SK-N-SH treated with all-trans-retinoic acid at 6 μM for 48 hours (cell line): Measurements from ENCODE around the gene PSEN2.

Experiments used
- ATAC-seq: fragments of 200-7000 bp; cut with Tn5 transposase; 3 replicates; pipeline ENCODE4 v1.9.1; 2020; ENCODE audit warnings: mild to moderate bottlenecking, moderate library complexity
- BACH2 ChIP-seq: fragments of 250-450 bp; sonication (Bioruptor Pico); IDR thresholded peaks from 2 replicates; pipeline ENCODE4 v1.9.0; 2021; ENCODE audit warnings: mild to moderate bottlenecking, borderline replicate concordance
- CREB5 ChIP-seq: fragments of 250-450 bp; sonication (Bioruptor Pico); IDR thresholded peaks from 2 replicates; pipeline ENCODE4 v1.5.1; 2020; ENCODE audit warnings: low read depth, mild to moderate bottlenecking, moderate library complexity
- CSRNP3 ChIP-seq: fragments of 250-450 bp; sonication (Bioruptor Pico); IDR thresholded peaks from 2 replicates; pipeline ENCODE4 v1.5.1; 2021; ENCODE audit warnings: mild to moderate bottlenecking, moderate library complexity
- ESRRG ChIP-seq: fragments of 250-450 bp; sonication (Bioruptor Pico); IDR thresholded peaks from 2 replicates; pipeline ENCODE4 v1.6.1; 2021; ENCODE audit warnings: mild to moderate bottlenecking
- GLIS3 ChIP-seq: fragments of 250-450 bp; sonication (Bioruptor Pico); IDR thresholded peaks from 2 replicates; pipeline ENCODE4 v1.5.0; 2020; ENCODE audit warnings: mild to moderate bottlenecking, moderate library complexity
- ISL1 ChIP-seq: fragments of 250-450 bp; sonication (Bioruptor Pico); IDR thresholded peaks from 2 replicates; pipeline ENCODE4 v2.1.2; 2022; ENCODE audit warnings: mild to moderate bottlenecking, moderate library complexity
- OSR1 ChIP-seq: fragments of 250-450 bp; sonication (Bioruptor Pico); IDR thresholded peaks from 2 replicates; pipeline ENCODE4 v1.8.0; 2022; ENCODE audit warnings: moderate library complexity, mild to moderate bottlenecking, inconsistent platforms
- PATZ1 ChIP-seq: fragments of 250-450 bp; sonication (Bioruptor Pico); IDR thresholded peaks from 2 replicates; pipeline ENCODE4 v1.8.0; 2020; ENCODE audit warnings: mild to moderate bottlenecking, moderate library complexity, borderline replicate concordance
- POU6F1 ChIP-seq: fragments of 250-450 bp; sonication (Bioruptor Pico); IDR thresholded peaks from 2 replicates; pipeline ENCODE4 v1.8.0; 2021; ENCODE audit warnings: low read depth, mild to moderate bottlenecking, moderate library complexity, borderline replicate concordance
- RARB ChIP-seq: fragments of 250-450 bp; sonication (Bioruptor Pico); IDR thresholded peaks from 2 replicates; pipeline ENCODE4 v1.8.0; 2021; ENCODE audit warnings: mild to moderate bottlenecking, moderate library complexity
- SNAI2 ChIP-seq: fragments of 250-450 bp; sonication (Bioruptor Pico); IDR thresholded peaks from 2 replicates; pipeline ENCODE4 v1.5.0; 2020; ENCODE audit warnings: mild to moderate bottlenecking, moderate library complexity
- TCF4 ChIP-seq: fragments of 250-450 bp; sonication (Bioruptor Pico); IDR thresholded peaks from 2 replicates; pipeline ENCODE4 v1.8.0; 2021; ENCODE audit warnings: mild to moderate bottlenecking, moderate library complexity, borderline replicate concordance
- TOX ChIP-seq: fragments of 250-450 bp; sonication (Bioruptor Pico); IDR thresholded peaks from 2 replicates; pipeline ENCODE4 v1.8.0; 2021; ENCODE audit warnings: mild to moderate bottlenecking, moderate library complexity, borderline replicate concordance
- TSHZ2 ChIP-seq: fragments of 250-450 bp; sonication (Bioruptor Pico); IDR thresholded peaks from 2 replicates; pipeline ENCODE4 v1.5.0; 2020; ENCODE audit warnings: mild to moderate bottlenecking, moderate library complexity
- ZC3H10 ChIP-seq: fragments of 250-450 bp; sonication (Bioruptor Pico); IDR thresholded peaks from 2 replicates; pipeline ENCODE4 v1.5.1; 2021; ENCODE audit warnings: mild to moderate bottlenecking, moderate library complexity
- ZFP3 ChIP-seq: fragments of 250-450 bp; sonication (Bioruptor Pico); IDR thresholded peaks from 2 replicates; pipeline ENCODE4 v1.5.0; 2020; ENCODE audit warnings: mild to moderate bottlenecking, moderate library complexity
- ZFP30 ChIP-seq: fragments of 450-650 bp; formaldehyde crosslinking; IDR thresholded peaks from 2 replicates; pipeline ENCODE4 v1.5.0; 2022; ENCODE audit warnings: mild to moderate bottlenecking, moderate library complexity
- ZNF565 ChIP-seq: fragments of 450-650 bp; formaldehyde crosslinking; conservative IDR thresholded peaks from 2 replicates; pipeline ENCODE4 v1.5.0; 2020; ENCODE audit warnings: low read depth, mild to moderate bottlenecking, moderate library complexity
- ZNF70 ChIP-seq: fragments of 450-650 bp; formaldehyde crosslinking; IDR thresholded peaks from 2 replicates; pipeline ENCODE4 v1.5.0; 2020; ENCODE audit warnings: mild to moderate bottlenecking, moderate library complexity

PSEN2 gene

GRCh38 chr1:226884966-226885820, 14.8 kb downstream of the PSEN2 start:
- no peak for ATAC-seq
- TF ChIP-seq ZFP30 = no peak
- no peak for TF ChIP-seq POU6F1
- no peak for TF ChIP-seq TOX (CRISPR knock-in tag)
- no peak for TF ChIP-seq TSHZ2 (CRISPR knock-in tag)

GRCh38 chr1:226886122-226886901, 15.9 kb downstream of the PSEN2 start:
- TF ChIP-seq ESRRG (CRISPR knock-in tag) = no peak
- no peak for TF ChIP-seq POU6F1
- TF ChIP-seq SNAI2 (CRISPR knock-in tag) = no peak
- TF ChIP-seq CREB5 (CRISPR knock-in tag) = no peak
- no peak for TF ChIP-seq ZFP30
- TF ChIP-seq BACH2 (CRISPR knock-in tag) = no peak
- TF ChIP-seq RARB = no peak
- TF ChIP-seq GLIS3 (CRISPR knock-in tag) = no peak
- ATAC-seq = no peak

- TF ChIP-seq ZC3H10 (no peak), ZNF565 (CRISPR knock-in tag) (no peak), PATZ1 (CRISPR knock-in tag) (no peak), OSR1 (no peak), GLIS3 (CRISPR knock-in tag) (no peak), TSHZ2 (CRISPR knock-in tag) (no peak), CSRNP3 (no peak), ZFP3 (no peak), POU6F1 (no peak), TCF4 (CRISPR knock-in tag) (no peak), SNAI2 (CRISPR knock-in tag) (no peak), ISL1 (CRISPR knock-in tag) (no peak), ZNF70 (CRISPR knock-in tag) (no peak)
- ATAC-seq = no peak
Measured at GRCh38 chr1:226887006-226887405, 16.6 kb downstream of the PSEN2 start.
